Mesodermal cell (in vitro differentiated cells): ENCODE measurements around the gene STIM2.

Source experiments
- H3K27ac ChIP-seq: 2 replicates; pipeline ENCODE4 v1.7.0; 2013; ENCODE audit warnings: mild to moderate bottlenecking, low read depth, low read length, moderate library complexity; ENCODE audit not compliant: severe bottlenecking
- H3K36me3 ChIP-seq: 2 replicates; pipeline ENCODE4 v1.7.1; 2013; ENCODE audit warnings: mild to moderate bottlenecking, low read length, moderate library complexity; ENCODE audit not compliant: control insufficient read depth, insufficient read depth
- H3K4me1 ChIP-seq: one replicate; pipeline ENCODE4 v1.7.1; 2013; ENCODE audit warnings: mild to moderate bottlenecking, low read length; ENCODE audit not compliant: insufficient read depth, control insufficient read depth, poor library complexity, severe bottlenecking
- H3K4me3 ChIP-seq: 2 replicates; pipeline ENCODE4 v1.7.0; 2013; ENCODE audit warnings: low read length, control low read depth, mild to moderate bottlenecking; ENCODE audit not compliant: insufficient read depth, poor library complexity, severe bottlenecking; ENCODE audit errors: extremely low read depth
- H3K9me3 ChIP-seq: 2 replicates; pipeline ENCODE4 v1.7.1; 2013; ENCODE audit warnings: mild to moderate bottlenecking, low read length, moderate library complexity; ENCODE audit not compliant: control insufficient read depth
- WGBS, 2 experiments: methylation state at CpG; one replicate each; pipeline ENCODE4 v1.1.5; 2013; ENCODE audit warnings: missing lambda C conversion rate in 2 of 2; ENCODE audit not compliant: insufficient coverage in 2 of 2; 5-methylcytosine and 5-hydroxymethylcytosine counted together

Gene STIM2

DNA sequence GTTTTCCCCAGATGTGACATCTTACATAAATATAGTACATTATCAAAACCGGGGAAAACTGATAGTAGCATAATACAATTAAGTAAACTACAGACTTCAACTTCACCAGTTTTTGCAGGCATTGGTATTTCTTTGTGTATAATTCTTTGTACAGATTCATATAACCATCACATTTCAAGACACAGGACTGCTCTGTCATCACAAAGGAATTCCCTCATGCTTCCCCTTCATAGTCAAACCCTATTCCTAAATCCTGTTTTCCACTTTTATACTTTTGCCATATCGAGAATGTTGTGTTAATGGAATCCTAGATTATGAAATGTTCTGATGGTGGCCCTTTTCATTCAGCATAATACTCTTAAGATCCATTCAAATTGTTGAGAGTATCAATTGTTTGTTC lies 36.0 kb downstream of the STIM2 start:
- Histone ChIP-seq H3K4me1 (peaks cover 11% of the 10 kb centered on the region), H3K9me3 (no peaks in the 10 kb centered on the region), H3K27ac (no peak overlapping the region), H3K36me3 (peaks cover under 1% of the 10 kb centered on the region), H3K4me3 (no peak overlapping the region)
- WGBS, 2 experiments: no CpG with 5 or more reads among the region's 2 CpGs

DNA sequence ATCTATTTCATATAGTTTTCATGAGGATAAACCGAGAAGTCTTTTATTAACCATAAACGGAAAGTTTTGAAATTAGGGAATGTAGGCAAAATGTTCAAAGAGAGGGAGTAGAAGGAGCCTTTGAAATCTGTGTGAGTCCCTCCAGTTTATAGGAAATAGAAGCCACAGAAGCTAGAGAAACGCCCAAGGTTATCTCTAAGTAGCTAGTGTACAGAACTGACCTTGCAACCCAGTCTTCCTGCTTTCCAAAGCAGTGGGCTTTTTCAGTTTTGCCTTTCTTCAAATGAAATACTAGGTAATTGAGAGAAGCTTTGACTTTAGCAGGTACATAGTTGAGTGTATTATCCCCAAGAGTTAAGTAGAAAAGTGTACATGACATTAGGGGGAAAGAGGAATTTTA lies 39.4 kb downstream of the STIM2 start:
- 50 to 68% methylated on average over 1 to 3 of the region's 3 CpGs for WGBS, 2 experiments
- no peak overlapping the region for H3K4me3 ChIP-seq
- H3K4me1 ChIP-seq: peaks cover 11% of the 10 kb centered on the region
- H3K27ac ChIP-seq: peak overlapping the region; percentile 36
- H3K9me3 ChIP-seq: no peaks in the 10 kb centered on the region
- H3K36me3 ChIP-seq: no peaks in the 10 kb centered on the region

DNA sequence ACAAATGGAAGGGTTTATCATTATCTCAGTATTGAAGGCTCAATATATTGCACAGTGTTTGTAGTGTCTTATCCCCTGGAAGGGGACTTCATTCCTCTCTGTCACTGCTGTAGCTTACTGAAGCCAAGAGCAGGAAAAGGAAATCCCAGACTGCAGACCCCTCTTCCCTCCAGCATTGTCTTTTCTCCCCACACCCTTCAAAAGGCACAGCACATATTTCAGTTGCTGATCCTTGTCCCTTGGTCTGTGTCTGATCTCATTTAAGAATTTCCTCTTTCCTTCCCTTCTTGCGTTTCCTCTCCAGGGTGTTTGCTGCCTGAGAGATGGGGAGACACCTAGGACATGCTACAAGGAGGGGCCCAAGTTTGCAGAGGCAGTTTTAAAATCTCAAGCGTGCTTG lies 40.1 kb downstream of the STIM2 start:
- H3K4me3 ChIP-seq: no peak overlapping the region
- H3K27ac ChIP-seq: peak overlapping the region; percentile 65
- no peaks in the 10 kb centered on the region for H3K9me3 ChIP-seq
- H3K4me1 ChIP-seq: peaks cover 11% of the 10 kb centered on the region
- H3K36me3 ChIP-seq: no peaks in the 10 kb centered on the region
- no CpG with 5 or more reads among the region's 2 CpGs for WGBS, 2 experiments

DNA sequence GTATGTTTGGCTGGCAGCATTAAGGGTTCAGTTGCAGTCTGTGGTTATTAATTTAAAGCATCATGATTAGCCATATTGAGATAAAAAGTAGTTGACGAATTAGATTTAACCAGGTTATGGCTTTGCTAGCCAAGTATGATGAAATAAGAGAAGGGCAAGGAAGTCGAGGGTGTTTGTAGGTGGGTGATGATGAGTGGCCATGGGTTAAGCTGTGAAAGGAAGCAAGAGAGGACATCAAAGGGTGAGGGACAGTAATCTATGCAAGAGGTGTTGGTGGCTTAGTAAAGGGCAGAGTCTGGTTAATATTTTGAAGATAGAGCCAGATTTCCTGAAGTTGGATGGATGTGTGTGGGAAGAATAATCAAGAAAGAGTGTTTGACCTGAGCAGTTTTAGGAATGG lies 44.5 kb downstream of the STIM2 start:
- H3K36me3 ChIP-seq: no peaks in the 10 kb centered on the region
- H3K4me3 ChIP-seq: no peak overlapping the region
- no peak overlapping the region for H3K27ac ChIP-seq
- no peaks in the 10 kb centered on the region for H3K9me3 ChIP-seq
- WGBS, 2 experiments: 83 to 95% methylated on average over 1 to 2 of the region's 2 CpGs
- peaks cover 7% of the 10 kb centered on the region for H3K4me1 ChIP-seq

DNA sequence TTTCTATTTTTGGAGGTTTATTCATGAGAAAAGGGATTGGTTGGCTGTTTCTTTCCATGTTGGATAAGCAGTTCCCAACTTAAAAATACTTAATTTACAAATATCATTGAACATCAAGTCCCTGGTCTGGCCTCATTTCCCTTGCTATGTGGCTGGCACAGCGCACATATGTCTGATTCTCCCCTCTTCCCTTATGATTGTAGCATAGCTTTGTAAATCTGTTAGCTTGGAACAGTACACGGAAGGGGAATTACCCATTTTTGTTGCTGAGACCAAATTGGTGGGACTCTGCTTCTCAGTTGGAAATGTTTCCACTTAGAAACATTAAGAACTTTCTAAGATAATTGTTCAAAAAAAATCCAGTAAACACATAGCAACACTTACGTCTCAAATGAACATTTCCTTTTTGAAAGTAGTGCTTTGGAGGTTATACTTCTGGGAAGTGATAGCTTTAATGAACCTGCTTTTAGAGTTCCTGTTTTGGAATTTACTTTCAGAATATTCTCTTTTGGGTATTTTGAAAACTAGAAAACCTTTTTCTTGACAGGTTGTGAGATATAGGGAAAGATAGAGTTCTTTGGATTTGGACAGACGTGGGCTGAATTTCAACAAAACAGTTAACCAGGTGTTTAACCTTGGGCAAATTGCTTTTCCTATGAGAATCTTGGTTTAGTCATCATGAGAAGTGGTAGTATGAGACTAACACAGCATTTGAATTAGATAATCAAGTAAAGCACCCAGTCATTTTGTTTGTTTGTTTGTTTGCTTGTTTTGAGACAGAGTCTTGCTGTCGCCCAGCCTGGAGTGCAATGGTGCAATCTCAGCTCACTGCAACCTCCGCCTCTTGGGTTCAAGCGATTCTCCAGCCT lies 47.3 kb downstream of the STIM2 start:
- Histone ChIP-seq H3K4me1 (no peaks in the 10 kb centered on the region), H3K4me3 (no peak overlapping the region), H3K36me3 (no peaks in the 10 kb centered on the region), H3K27ac (no peak overlapping the region), H3K9me3 (no peaks in the 10 kb centered on the region)
- 92 to 94% methylated on average over 3 of the region's 7 CpGs for WGBS, 2 experiments

DNA sequence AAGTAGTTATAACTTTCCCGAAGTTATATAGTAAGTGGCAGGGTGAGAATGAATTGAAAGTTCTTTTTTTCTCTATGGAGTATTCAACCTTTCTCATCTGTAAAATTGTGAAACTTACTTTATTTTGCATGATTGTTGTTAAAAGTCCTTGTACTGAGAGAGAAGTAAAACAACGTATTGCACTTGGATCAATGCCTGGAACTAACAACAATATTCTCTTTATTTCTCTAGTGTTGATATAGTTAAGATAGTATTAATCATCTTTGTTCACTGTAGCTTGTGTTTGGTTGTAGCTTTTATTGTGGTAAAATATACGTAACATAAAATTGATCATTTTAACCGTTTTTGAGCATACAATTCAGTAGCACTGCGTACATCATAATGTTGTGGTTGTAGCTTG lies 48.7 kb downstream of the STIM2 start:
- no peaks in the 10 kb centered on the region for H3K9me3 ChIP-seq
- no CpG with 5 or more reads among the region's 5 CpGs for WGBS, 2 experiments
- H3K4me3 ChIP-seq: no peak overlapping the region
- no peaks in the 10 kb centered on the region for H3K4me1 ChIP-seq
- H3K27ac ChIP-seq: no peak overlapping the region
- H3K36me3 ChIP-seq: no peaks in the 10 kb centered on the region

DNA sequence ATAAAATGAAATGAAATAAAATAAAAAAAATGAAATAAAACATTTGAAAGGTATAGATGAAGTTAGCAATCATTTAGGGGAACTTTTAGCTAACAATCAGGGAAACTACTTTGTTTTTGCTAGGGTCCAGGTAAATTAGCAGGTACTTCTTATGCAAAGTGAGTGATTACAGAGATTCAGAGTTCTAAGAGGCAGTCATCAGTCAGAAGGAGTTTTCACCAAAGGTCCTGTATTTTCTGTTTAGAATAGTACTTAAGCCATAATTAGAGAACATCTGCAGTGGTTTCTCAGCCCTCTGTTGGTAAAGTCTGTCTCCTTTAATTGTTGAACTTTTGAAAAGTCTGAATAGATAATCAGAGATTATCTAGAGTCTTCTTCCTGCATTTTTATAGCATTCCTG lies 50.6 kb downstream of the STIM2 start:
- Histone ChIP-seq H3K4me3 (no peak overlapping the region), H3K27ac (no peak overlapping the region), H3K36me3 (no peaks in the 10 kb centered on the region)

DNA sequence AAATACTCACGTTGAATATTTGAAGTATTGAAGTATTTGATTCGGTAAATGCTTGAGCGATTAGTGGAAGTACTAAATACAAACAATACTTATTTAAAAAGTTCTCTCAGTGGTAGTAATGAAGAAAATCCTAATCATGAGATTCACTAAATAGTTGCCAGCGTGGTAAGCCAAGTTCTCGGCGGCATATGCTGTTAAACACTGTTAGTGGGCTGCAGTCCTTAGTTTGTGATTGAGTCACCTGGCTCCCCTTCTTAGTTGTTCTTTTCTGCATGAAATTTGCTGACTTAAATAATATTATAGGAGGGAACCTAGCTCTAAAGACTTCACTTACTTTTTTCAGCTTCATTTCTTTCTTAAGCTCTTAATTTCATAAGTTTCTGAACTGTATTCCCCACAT lies 51.4 kb downstream of the STIM2 start:
- no peak overlapping the region for H3K4me3 ChIP-seq
- no peaks in the 10 kb centered on the region for H3K36me3 ChIP-seq
- H3K27ac ChIP-seq: no peak overlapping the region
- H3K9me3 ChIP-seq: no peaks in the 10 kb centered on the region
- H3K4me1 ChIP-seq: no peaks in the 10 kb centered on the region
- WGBS, 2 experiments: 100% methylated on average over 2 of the region's 6 CpGs

More for the DNA sequence above, 50.6 kb downstream of the STIM2 start:
- Histone ChIP-seq H3K4me1 (no peaks in the 10 kb centered on the region), H3K9me3 (no peaks in the 10 kb centered on the region)

DNA sequence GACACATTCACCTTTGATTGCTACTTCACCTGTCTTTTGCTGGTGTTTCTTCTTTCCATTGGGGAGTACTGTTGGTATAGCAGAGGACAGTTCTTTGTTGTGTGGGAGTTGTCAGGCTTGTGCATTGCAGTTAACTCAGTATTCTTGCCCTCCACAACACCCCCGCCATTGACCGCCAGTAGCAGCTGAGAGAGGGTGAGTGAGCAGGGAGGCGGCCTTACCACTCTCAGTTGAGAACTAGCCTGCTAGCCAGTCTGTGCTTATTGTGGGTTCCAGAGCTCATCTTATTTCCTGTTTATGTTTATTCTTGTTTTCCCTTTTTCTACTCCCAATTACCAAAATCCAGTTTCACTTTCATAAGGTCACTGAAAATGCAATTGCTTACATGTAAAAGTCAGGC lies 52.2 kb downstream of the STIM2 start:
- no peaks in the 10 kb centered on the region for H3K4me1 ChIP-seq
- H3K27ac ChIP-seq: no peak overlapping the region
- H3K9me3 ChIP-seq: no peaks in the 10 kb centered on the region
- WGBS, 2 experiments: 100% methylated on average over 1 of the region's 3 CpGs; no CpG with 5 or more reads in 1 of the 2 experiments
- no peak overlapping the region for H3K4me3 ChIP-seq
- no peaks in the 10 kb centered on the region for H3K36me3 ChIP-seq

DNA sequence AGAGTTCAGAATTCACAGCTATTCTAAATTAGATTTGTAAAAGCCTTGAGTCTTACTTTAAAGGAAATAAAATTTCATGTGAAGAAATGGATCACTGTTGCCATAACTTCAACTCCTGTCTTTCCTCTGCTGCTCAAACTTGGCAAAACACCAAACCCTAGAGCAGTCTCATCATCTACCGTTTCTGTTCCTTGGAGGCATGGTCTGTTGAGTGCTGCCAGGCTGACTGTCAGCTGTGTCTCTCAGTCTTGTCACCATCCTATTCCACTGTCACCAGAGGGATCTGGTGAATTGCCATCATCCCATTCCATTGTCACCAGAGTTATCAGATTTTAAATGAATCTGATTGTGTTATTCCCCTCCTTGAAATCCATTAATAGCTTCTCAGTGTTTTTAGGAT lies 55.6 kb downstream of the STIM2 start:
- 86 to 100% methylated on average over 1 of the region's 1 CpG for WGBS, 2 experiments
- Histone ChIP-seq H3K9me3 (no peaks in the 10 kb centered on the region), H3K4me1 (no peaks in the 10 kb centered on the region), H3K36me3 (peaks cover 18% of the 10 kb centered on the region), H3K4me3 (no peak overlapping the region), H3K27ac (no peak overlapping the region)

DNA sequence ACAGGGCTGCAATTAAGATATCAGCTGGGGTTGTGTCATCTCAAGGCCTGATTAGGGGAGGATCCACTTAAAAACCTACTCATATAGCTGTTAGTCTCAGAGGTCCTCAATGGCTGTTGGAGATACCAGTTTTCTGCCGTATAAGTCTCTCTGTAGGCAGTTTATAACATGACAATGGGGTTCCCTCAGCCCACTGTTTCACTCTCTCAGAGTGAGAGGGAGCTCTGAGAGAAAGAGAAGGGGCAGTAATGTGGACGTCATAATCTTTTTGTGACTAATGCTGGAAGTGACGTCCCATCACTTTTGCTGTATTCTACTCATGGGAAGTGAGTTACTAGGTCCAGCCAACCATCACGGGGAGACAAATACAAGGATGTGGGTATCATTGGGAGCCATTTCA lies 70.3 kb downstream of the STIM2 start:
- Histone ChIP-seq H3K27ac (no peak overlapping the region), H3K4me1 (peaks cover 6% of the 10 kb centered on the region), H3K4me3 (no peak overlapping the region), H3K36me3 (no peaks in the 10 kb centered on the region), H3K9me3 (no peaks in the 10 kb centered on the region)
- WGBS, 2 experiments: 77 to 100% methylated on average over 2 to 3 of the region's 4 CpGs
